Kidney epithelial cell (primary cell): ENCODE data around the gene FYN. TPM values are rescaled to one million over a fixed set of nuclear protein-coding genes. Genes with fewer than 3 reads are reported as not detected.

Experiments
- DNase-seq: peaks from one replicate; pipeline ENCODE4 v3.0.0-alpha.2; 2010; ENCODE audit warnings: low read depth
- H3K27me3 ChIP-seq: 2 replicates; pipeline ENCODE4 v1.6.0; 2011; ENCODE audit warnings: low read length; ENCODE audit not compliant: control insufficient read depth, insufficient read depth
- H3K36me3 ChIP-seq: 2 replicates; pipeline ENCODE4 v1.5.1; 2011; ENCODE audit warnings: low read length; ENCODE audit not compliant: control insufficient read depth, insufficient read depth
- H3K4me3 ChIP-seq: 2 replicates; pipeline ENCODE4 v1.5.1; 2011; ENCODE audit warnings: low read depth, mild to moderate bottlenecking, control low read depth, low read length
- CTCF ChIP-seq: IDR thresholded peaks from 2 replicates; pipeline ENCODE4 v1.5.1; 2011; ENCODE audit warnings: mild to moderate bottlenecking, moderate library complexity, low read length, control low read depth, inconsistent platforms; ENCODE audit not compliant: insufficient read depth, poor library complexity, severe bottlenecking
- total RNA-seq: library from RNA; depleted of rRNA; stranded (reverse); fragments of >200 nt; gene quantifications from 2 replicates; pipeline ENCODE4 v1.2.3, GENCODE V29; 2015

Gene FYN
- total RNA-seq, 1 donor from 2014 or later: 133 TPM

GRCh38 chr6:111711984-111712752, 161.1 kb downstream of the FYN start:
- TF ChIP-seq CTCF: no peak
- Histone ChIP-seq H3K4me3 (no peak overlapping the region), H3K27me3 (no peaks in the 10 kb centered on the region), H3K36me3 (no peaks in the 10 kb centered on the region)
- DNase-seq: no peak

GRCh38 chr6:111711476-111711875, 161.8 kb downstream of the FYN start:
- no peaks in the 10 kb centered on the region for H3K27me3 ChIP-seq
- H3K4me3 ChIP-seq: no peak overlapping the region
- DNase-seq: no peak
- H3K36me3 ChIP-seq: no peaks in the 10 kb centered on the region
- TF ChIP-seq CTCF: no peak

GRCh38 chr6:111710911-111711310, 162.3 kb downstream of the FYN start:
- DNase-seq: no peak
- H3K4me3 ChIP-seq: no peak overlapping the region
- TF ChIP-seq CTCF: no peak
- no peaks in the 10 kb centered on the region for H3K27me3 ChIP-seq
- H3K36me3 ChIP-seq: no peaks in the 10 kb centered on the region

- no peak for DNase-seq
- no peak overlapping the region for H3K4me3 ChIP-seq
- no peak for TF ChIP-seq CTCF
- no peaks in the 10 kb centered on the region for H3K27me3 ChIP-seq
- no peaks in the 10 kb centered on the region for H3K36me3 ChIP-seq
These were observed 162.8 kb downstream of the FYN start for GRCh38 chr6:111710439-111710838.

- TF ChIP-seq CTCF: peak; percentile 44
- H3K4me3 ChIP-seq: no peak overlapping the region
- no peaks in the 10 kb centered on the region for H3K36me3 ChIP-seq
- no peaks in the 10 kb centered on the region for H3K27me3 ChIP-seq
- DNase-seq: no peak
These were observed 163.4 kb downstream of the FYN start for GRCh38 chr6:111709615-111710398.
